ENCODE measurements around the gene ZDHHC3. TPM values are rescaled to one million over a fixed set of nuclear protein-coding genes. Genes with fewer than 3 reads are reported as not detected.

ZDHHC3 gene
- polyA plus RNA-seq (2011; rRNA removed) (134 and 198 TPM in 2 replicates), polyA minus RNA-seq (2011; rRNA and poly(A)+ RNA removed) (115 and 186 TPM in 2 replicates)

GRCh38 chr3:44976002-44976815, at the start of gene ZDHHC3, which contains the start of gene EXOSC7:
Gene ZDHHC3, minus strand, starts transcription at chr3:44976174. Its CDS starts 16,738 bp downstream, at chr3:44959436.
Gene EXOSC7, plus strand, starts transcription at chr3:44976244. Its CDS starts 34 bp downstream, at chr3:44976278.
- Histone ChIP-seq H3K36me3 (ENCODE audit: control insufficient read depth, insufficient read depth, low read length) (no peaks in the 10 kb centered on the region), H3K4me3 (ENCODE audit: low read depth, low read length) (peak within 1 kb of the TSS; percentile 97), H3K27me3 (ENCODE audit: control insufficient read depth, insufficient read depth, low read length) (no peaks in the 10 kb centered on the region)
- no peak for TF ChIP-seq CTCF (IDR thresholded peaks at IDR 0.05; ENCODE audit: insufficient read depth, low read depth, low read length)
- ChIA-PET CTCF (interaction anchor here (1.2 to 2.6 kb wide), 4 partner anchors 8 to 62 kb away, joined by 3 to 14 read pairs (median 9); no protein-coding TSS in a partner anchor), POLR2A (interaction anchor here (0.5 to 0.6 kb wide), 5 partner anchors 36 to 682 kb away, joined by 3 to 7 read pairs (median 3); no protein-coding TSS in a partner anchor)
- no peak for DNase-seq (ENCODE audit: low read depth)

GRCh38 chr3:45024542-45025255, 48.7 kb upstream of the ZDHHC3 start:
- H3K36me3 ChIP-seq (ENCODE audit: control insufficient read depth, insufficient read depth, low read length), result no peaks in the 10 kb centered on the region
- TF ChIP-seq CTCF (IDR thresholded peaks at IDR 0.05; ENCODE audit: insufficient read depth, low read depth, low read length), result no peak
- DNase-seq (ENCODE audit: low read depth), result no peak
- H3K4me3 ChIP-seq (ENCODE audit: low read depth, low read length), result no peak overlapping the region
- CTCF ChIA-PET, result no interaction called here
- POLR2A ChIA-PET, result no interaction called here
- H3K27me3 ChIP-seq (ENCODE audit: control insufficient read depth, insufficient read depth, low read length), result no peaks in the 10 kb centered on the region

GRCh38 chr3:45023675-45024074, 47.7 kb upstream of the ZDHHC3 start:
- ChIA-PET POLR2A (no interaction called here), CTCF (interaction anchor here (0.9 to 1.6 kb wide), 2 partner anchors 11 to 13 kb away, joined by 3 to 7 read pairs; no protein-coding TSS in a partner anchor)
- Histone ChIP-seq H3K27me3 (ENCODE audit: control insufficient read depth, insufficient read depth, low read length) (no peaks in the 10 kb centered on the region), H3K4me3 (ENCODE audit: low read depth, low read length) (no peak overlapping the region), H3K36me3 (ENCODE audit: control insufficient read depth, insufficient read depth, low read length) (no peaks in the 10 kb centered on the region)
- no peak for TF ChIP-seq CTCF (IDR thresholded peaks at IDR 0.05; ENCODE audit: insufficient read depth, low read depth, low read length)
- no peak for DNase-seq (ENCODE audit: low read depth)

- DNase-seq (ENCODE audit: low read depth), result no peak
- ChIA-PET CTCF (interaction anchor here (1.5 to 1.6 kb wide), 2 partner anchors 10 to 15 kb away, joined by 4 to 7 read pairs; no protein-coding TSS in a partner anchor), POLR2A (no interaction called here)
- Histone ChIP-seq H3K36me3 (ENCODE audit: control insufficient read depth, insufficient read depth, low read length) (no peaks in the 10 kb centered on the region), H3K4me3 (ENCODE audit: low read depth, low read length) (no peak overlapping the region), H3K27me3 (ENCODE audit: control insufficient read depth, insufficient read depth, low read length) (no peaks in the 10 kb centered on the region)
- TF ChIP-seq CTCF (IDR thresholded peaks at IDR 0.05; ENCODE audit: insufficient read depth, low read depth, low read length), result no peak
These were observed 45.7 kb upstream of the ZDHHC3 start for GRCh38 chr3:45021524-45022297.
